Large intestine (tissue), 12 donors: ENCODE data around the gene SYNPO2. TPM values are rescaled to one million over a fixed set of nuclear protein-coding genes. Genes with fewer than 3 reads are reported as not detected.

Source experiments
- DNase-seq, 2 donors: peaks; one replicate each; pipeline versions ENCODE4 v3.0.0 to v3.0.0-alpha.2; 2013
- H3K27ac ChIP-seq: one replicate; pipeline ENCODE4 v1.5.1; 2013; ENCODE audit warnings: low read length
- H3K27me3 ChIP-seq: 2 replicates; pipeline ENCODE4 v1.6.1; 2013; ENCODE audit warnings: low read length; ENCODE audit not compliant: control insufficient read depth, insufficient read depth
- H3K36me3 ChIP-seq: 2 replicates; pipeline ENCODE4 v1.6.1; 2013; ENCODE audit warnings: low read length; ENCODE audit not compliant: control insufficient read depth, insufficient read depth
- H3K4me1 ChIP-seq: one replicate; pipeline ENCODE4 v1.6.1; 2013; ENCODE audit warnings: low read length; ENCODE audit not compliant: control insufficient read depth, insufficient read depth
- H3K4me3 ChIP-seq: one replicate; pipeline ENCODE4 v1.5.1; 2013; ENCODE audit warnings: low read length
- H3K9me3 ChIP-seq: one replicate; pipeline ENCODE4 v1.6.1; 2013; ENCODE audit warnings: mild to moderate bottlenecking, low read depth, low read length, moderate library complexity; ENCODE audit not compliant: control insufficient read depth
- WGBS: methylation state at CpG from one replicate; pipeline ENCODE4 v1.1.5; 2013; ENCODE audit warnings: low lambda C conversion rate; ENCODE audit not compliant: insufficient coverage; 5-methylcytosine and 5-hydroxymethylcytosine counted together
- long read RNA-seq, 11 donors: transcript quantifications; one replicate each; lab custom pipeline, GENCODE V29; 2026
- polyA plus RNA-seq: library from polyadenylated mRNA; unstranded; fragments of 120-200 nt; gene quantifications from one replicate; pipeline ENCODE4 v1.2.1, GENCODE V29; 2013

SYNPO2 gene, protein sequence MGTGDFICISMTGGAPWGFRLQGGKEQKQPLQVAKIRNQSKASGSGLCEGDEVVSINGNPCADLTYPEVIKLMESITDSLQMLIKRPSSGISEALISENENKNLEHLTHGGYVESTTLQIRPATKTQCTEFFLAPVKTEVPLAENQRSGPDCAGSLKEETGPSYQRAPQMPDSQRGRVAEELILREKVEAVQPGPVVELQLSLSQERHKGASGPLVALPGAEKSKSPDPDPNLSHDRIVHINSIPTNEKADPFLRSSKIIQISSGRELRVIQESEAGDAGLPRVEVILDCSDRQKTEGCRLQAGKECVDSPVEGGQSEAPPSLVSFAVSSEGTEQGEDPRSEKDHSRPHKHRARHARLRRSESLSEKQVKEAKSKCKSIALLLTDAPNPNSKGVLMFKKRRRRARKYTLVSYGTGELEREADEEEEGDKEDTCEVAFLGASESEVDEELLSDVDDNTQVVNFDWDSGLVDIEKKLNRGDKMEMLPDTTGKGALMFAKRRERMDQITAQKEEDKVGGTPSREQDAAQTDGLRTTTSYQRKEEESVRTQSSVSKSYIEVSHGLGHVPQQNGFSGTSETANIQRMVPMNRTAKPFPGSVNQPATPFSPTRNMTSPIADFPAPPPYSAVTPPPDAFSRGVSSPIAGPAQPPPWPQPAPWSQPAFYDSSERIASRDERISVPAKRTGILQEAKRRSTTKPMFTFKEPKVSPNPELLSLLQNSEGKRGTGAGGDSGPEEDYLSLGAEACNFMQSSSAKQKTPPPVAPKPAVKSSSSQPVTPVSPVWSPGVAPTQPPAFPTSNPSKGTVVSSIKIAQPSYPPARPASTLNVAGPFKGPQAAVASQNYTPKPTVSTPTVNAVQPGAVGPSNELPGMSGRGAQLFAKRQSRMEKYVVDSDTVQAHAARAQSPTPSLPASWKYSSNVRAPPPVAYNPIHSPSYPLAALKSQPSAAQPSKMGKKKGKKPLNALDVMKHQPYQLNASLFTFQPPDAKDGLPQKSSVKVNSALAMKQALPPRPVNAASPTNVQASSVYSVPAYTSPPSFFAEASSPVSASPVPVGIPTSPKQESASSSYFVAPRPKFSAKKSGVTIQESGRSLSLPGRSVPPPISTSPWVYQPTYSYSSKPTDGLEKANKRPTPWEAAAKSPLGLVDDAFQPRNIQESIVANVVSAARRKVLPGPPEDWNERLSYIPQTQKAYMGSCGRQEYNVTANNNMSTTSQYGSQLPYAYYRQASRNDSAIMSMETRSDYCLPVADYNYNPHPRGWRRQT
- polyA plus RNA-seq = 81.2 TPM
- long read RNA-seq, donor 1, full-length matches to known transcripts = 4 of 15 reads
- long read RNA-seq, donor 1, partial matches to known transcripts = 11 of 15 reads
- long read RNA-seq, donor 1, other reads (novel, unspliced or antisense) = 0 of 15 reads
- long read RNA-seq, donor 2, full-length matches to known transcripts = 7 of 61 reads
- long read RNA-seq, donor 2, partial matches to known transcripts = 54 of 61 reads
- long read RNA-seq, donor 2, other reads (novel, unspliced or antisense) = 0 of 61 reads
- long read RNA-seq, donor 3, full-length matches to known transcripts = 5 of 5 reads
- long read RNA-seq, donor 3, partial matches to known transcripts = 0 of 5 reads
- long read RNA-seq, donor 3, other reads (novel, unspliced or antisense) = 0 of 5 reads
- long read RNA-seq, donor 4, full-length matches to known transcripts = 1 of 1 reads
- long read RNA-seq, donor 4, partial matches to known transcripts = 0 of 1 reads
- long read RNA-seq, donor 4, other reads (novel, unspliced or antisense) = 0 of 1 reads
- long read RNA-seq, donor 5, full-length matches to known transcripts = 8 of 30 reads
- long read RNA-seq, donor 5, partial matches to known transcripts = 22 of 30 reads
- long read RNA-seq, donor 5, other reads (novel, unspliced or antisense) = 0 of 30 reads
- long read RNA-seq, donor 6, full-length matches to known transcripts = 4 of 32 reads
- long read RNA-seq, donor 6, partial matches to known transcripts = 28 of 32 reads
- long read RNA-seq, donor 6, other reads (novel, unspliced or antisense) = 0 of 32 reads
- long read RNA-seq, donor 7, full-length matches to known transcripts = 2 of 84 reads
- long read RNA-seq, donor 7, partial matches to known transcripts = 82 of 84 reads
- long read RNA-seq, donor 7, other reads (novel, unspliced or antisense) = 0 of 84 reads
- long read RNA-seq, donor 8, full-length matches to known transcripts = 7 of 120 reads
- long read RNA-seq, donor 8, partial matches to known transcripts = 113 of 120 reads
- long read RNA-seq, donor 8, other reads (novel, unspliced or antisense) = 0 of 120 reads
- long read RNA-seq, donor 9, full-length matches to known transcripts = 4 of 23 reads
- long read RNA-seq, donor 9, partial matches to known transcripts = 19 of 23 reads
- long read RNA-seq, donor 9, other reads (novel, unspliced or antisense) = 0 of 23 reads
- long read RNA-seq, donor 10, full-length matches to known transcripts = 8 of 71 reads
- long read RNA-seq, donor 10, partial matches to known transcripts = 63 of 71 reads
- long read RNA-seq, donor 10, other reads (novel, unspliced or antisense) = 0 of 71 reads
- long read RNA-seq, donor 11, full-length matches to known transcripts = 3 of 22 reads
- long read RNA-seq, donor 11, partial matches to known transcripts = 19 of 22 reads
- long read RNA-seq, donor 11, other reads (novel, unspliced or antisense) = 0 of 22 reads

DNA sequence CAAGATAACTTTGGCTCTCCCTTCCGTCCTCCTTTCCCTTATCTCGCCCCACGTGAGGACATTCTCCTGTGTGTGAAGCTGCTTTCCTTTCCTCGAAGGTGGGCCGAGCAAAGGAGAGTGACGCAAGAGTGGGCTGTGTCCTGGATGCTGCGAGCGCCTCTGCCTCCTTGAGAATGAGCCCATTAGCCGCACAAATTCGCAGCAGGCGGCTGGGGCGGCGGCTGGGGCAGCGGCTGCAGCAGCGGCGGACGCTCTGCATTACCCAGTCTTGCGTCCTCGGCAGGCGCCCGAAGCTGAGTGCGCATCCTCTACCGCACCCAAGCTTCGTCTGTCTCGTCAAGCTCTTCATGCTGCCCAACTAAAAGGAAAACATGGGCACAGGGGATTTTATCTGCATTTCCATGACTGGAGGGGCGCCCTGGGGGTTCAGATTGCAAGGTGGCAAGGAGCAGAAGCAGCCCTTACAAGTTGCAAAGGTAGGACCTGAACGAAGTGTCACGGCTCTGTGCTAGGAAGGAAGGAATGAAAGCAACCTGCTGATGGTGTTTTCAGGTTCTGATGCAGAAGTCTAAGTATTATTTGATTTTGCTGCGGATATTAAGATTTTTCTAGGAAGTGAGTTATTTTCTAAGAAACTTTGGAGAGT lies at the start of gene SYNPO2:
SYNPO2 (plus strand) TSS at position 189 of the 646 bp plus-strand sequence; CDS start at position 372, 183 bp downstream.
- Histone ChIP-seq H3K4me1 (no peaks in the 10 kb centered on the region), H3K27me3 (peaks cover 20% of the 10 kb centered on the region), H3K27ac (peak within 1 kb of the TSS; percentile 51), H3K4me3 (peak within 1 kb of the TSS; percentile 41), H3K9me3 (no peaks in the 10 kb centered on the region), H3K36me3 (no peaks in the 10 kb centered on the region)
- DNase-seq = peak; percentile 60 to 77
- WGBS = 0% methylated on average over 1 of the region's 29 CpGs

- Histone ChIP-seq H3K27me3 (peaks cover 2% of the 10 kb centered on the region), H3K4me3 (no peak overlapping the region), H3K36me3 (no peaks in the 10 kb centered on the region), H3K4me1 (peaks cover 3% of the 10 kb centered on the region), H3K9me3 (no peaks in the 10 kb centered on the region), H3K27ac (no peak overlapping the region)
- 86% methylated on average over 1 of the region's 3 CpGs for WGBS
- no peak for DNase-seq
Observed at GRCh38 chr4:118839221-118839927, 49.3 kb upstream of the SYNPO2 start.

DNA sequence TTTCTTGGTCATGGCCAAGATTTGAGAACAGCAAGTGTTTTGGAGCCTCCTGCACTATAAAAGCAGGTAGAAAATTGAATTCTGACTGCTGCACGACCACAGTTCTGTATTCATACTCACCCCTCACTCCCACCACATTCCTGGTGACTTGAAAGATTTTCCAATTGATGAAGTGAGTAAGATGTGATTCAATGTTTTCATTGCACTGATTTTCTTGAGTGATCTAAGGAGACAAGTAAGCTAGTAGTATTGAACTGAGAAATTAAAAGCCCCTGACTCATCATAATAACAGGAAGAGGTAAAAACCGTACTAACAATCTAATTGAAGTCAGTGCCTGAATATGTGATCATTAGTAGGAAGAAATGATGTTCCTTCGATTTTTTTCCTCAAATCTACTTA lies 46.6 kb upstream of the SYNPO2 start:
- H3K27ac ChIP-seq = no peak overlapping the region
- H3K4me3 ChIP-seq = no peak overlapping the region
- no peak for DNase-seq
- 94% methylated on average over 2 of the region's 3 CpGs for WGBS
- H3K27me3 ChIP-seq = peaks cover 2% of the 10 kb centered on the region
- no peaks in the 10 kb centered on the region for H3K36me3 ChIP-seq
- H3K4me1 ChIP-seq = no peaks in the 10 kb centered on the region
- no peaks in the 10 kb centered on the region for H3K9me3 ChIP-seq

DNA sequence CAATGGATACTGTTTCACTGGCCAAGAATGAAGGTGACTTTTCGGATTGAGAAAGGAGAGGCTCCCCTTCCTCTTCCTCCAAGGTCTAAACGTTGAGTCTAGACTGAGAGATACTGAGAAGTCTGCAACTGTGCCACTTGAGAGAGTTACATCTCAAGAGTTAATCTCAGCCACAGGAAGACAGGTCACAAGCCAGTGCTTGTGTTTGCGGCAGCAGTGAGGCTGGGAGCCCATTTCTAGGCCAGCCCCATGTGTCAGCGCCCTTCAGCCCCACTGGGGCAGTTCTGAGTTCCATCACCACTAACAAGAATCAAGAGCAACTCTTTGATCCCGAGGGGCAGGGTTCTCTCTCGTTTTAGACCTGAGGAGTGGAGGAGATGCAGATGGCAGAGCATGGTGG lies 45.4 kb upstream of the SYNPO2 start:
- Histone ChIP-seq H3K9me3 (no peaks in the 10 kb centered on the region), H3K27ac (no peak overlapping the region), H3K4me3 (no peak overlapping the region), H3K27me3 (peaks cover 2% of the 10 kb centered on the region), H3K36me3 (no peaks in the 10 kb centered on the region), H3K4me1 (no peaks in the 10 kb centered on the region)
- no CpG with 5 or more reads among the region's 6 CpGs for WGBS
- no peak for DNase-seq

DNA sequence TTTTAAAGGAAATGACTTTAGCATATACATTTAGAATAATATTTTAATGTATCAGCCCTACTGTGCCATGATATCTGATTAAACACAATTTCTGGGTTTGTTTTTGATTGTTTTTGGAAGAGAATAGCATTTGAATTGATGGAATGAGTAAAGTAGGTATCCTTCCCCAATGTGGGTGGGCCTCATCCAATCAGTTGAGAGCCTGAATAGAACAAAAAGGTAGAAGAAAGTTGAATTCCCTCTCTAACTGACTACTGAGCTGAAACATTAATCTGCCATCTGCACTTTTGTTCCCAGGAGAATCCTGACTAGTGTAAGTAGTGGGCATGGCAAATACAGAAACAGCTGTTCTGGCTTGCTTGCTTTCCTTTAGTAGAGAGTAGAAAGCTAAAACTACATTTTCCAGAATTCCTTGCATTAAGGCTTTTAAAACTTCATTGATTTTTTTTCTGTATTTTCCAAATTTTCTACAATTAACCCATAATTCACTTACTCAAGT lies 43.1 kb upstream of the SYNPO2 start:
- no peak overlapping the region for H3K4me3 ChIP-seq
- no peaks in the 10 kb centered on the region for H3K4me1 ChIP-seq
- no peak overlapping the region for H3K27ac ChIP-seq
- H3K36me3 ChIP-seq = no peaks in the 10 kb centered on the region
- no peaks in the 10 kb centered on the region for H3K9me3 ChIP-seq
- peaks cover 2% of the 10 kb centered on the region for H3K27me3 ChIP-seq
- DNase-seq = no peak

- no peaks in the 10 kb centered on the region for H3K36me3 ChIP-seq
- H3K4me1 ChIP-seq = no peaks in the 10 kb centered on the region
- H3K27me3 ChIP-seq = no peaks in the 10 kb centered on the region
- no peak overlapping the region for H3K4me3 ChIP-seq
- DNase-seq = no peak
- H3K27ac ChIP-seq = no peak overlapping the region
- WGBS = no CpG with 5 or more reads among the region's 1 CpG
- H3K9me3 ChIP-seq = no peaks in the 10 kb centered on the region
Observed at GRCh38 chr4:118846979-118847378, 41.7 kb upstream of the SYNPO2 start.

- no CpG with 5 or more reads among the region's 7 CpGs for WGBS
- Histone ChIP-seq H3K27ac (no peak overlapping the region), H3K9me3 (no peaks in the 10 kb centered on the region), H3K27me3 (no peaks in the 10 kb centered on the region), H3K4me3 (no peak overlapping the region), H3K4me1 (no peaks in the 10 kb centered on the region), H3K36me3 (no peaks in the 10 kb centered on the region)
- DNase-seq = no peak
Observed at GRCh38 chr4:118848242-118848641, 40.4 kb upstream of the SYNPO2 start.

DNA sequence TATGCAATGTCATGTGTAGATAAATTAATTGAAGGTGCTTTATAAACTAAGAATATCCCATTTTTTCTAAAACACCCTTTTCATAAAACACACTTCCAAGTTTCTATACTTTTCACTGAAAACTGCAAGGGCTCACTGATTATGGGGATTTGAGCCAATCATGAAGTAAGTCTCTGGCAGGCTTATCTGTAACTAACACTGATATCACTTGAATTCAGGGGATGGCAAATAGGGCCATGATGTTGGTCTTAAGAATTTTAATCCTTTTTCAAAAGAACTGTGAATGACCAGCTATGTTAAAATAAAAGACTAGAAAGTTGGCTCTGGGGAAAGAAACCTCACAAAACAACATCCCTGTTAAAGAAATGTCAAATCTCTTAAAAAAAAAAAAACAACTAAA lies 39.8 kb upstream of the SYNPO2 start:
- no peak for DNase-seq
- Histone ChIP-seq H3K9me3 (no peaks in the 10 kb centered on the region), H3K4me3 (no peak overlapping the region), H3K27me3 (no peaks in the 10 kb centered on the region), H3K36me3 (no peaks in the 10 kb centered on the region), H3K4me1 (no peaks in the 10 kb centered on the region), H3K27ac (no peak overlapping the region)
